B cell (primary cell): ENCODE data around the gene S100A12. TPM values are rescaled to one million over a fixed set of nuclear protein-coding genes. Genes with fewer than 3 reads are reported as not detected.
"Not testable (repeated sequence)": the region's sequence is repeated elsewhere in the genome, so short reads cannot be mapped to it uniquely, and the experiment has no call there.

Experiments
- ATAC-seq: fragments of 200-7000 bp; cut with Tn5 transposase; one replicate; pipeline ENCODE4 v1.10.0; 2021; ENCODE audit warnings: low read depth, mild to moderate bottlenecking, moderate number of reproducible peaks, moderate library complexity
- CTCF ChIA-PET: fragments of 350-600 bp; sonication (Branson Sonifier 250); formaldehyde crosslinking; loops from one replicate; lab custom pipeline; 2021; ENCODE audit warnings: antibody characterized with exemption, inconsistent platforms; lab: Charles Lee
- POLR2A ChIA-PET: fragments of 350-600 bp; sonication (Branson Sonifier 250); formaldehyde crosslinking; loops from one replicate; lab custom pipeline; 2021; ENCODE audit warnings: antibody characterized with exemption; lab: Charles Lee
- DNase-seq: peaks from one replicate; pipeline ENCODE4 v3.0.0; 2013
- H2AFZ ChIP-seq: 2 replicates; pipeline ENCODE4 v1.6.1; 2012; ENCODE audit warnings: mild to moderate bottlenecking, low read depth, low read length; ENCODE audit not compliant: insufficient read depth, poor library complexity, severe bottlenecking
- H3K27ac ChIP-seq, 2 donors: 1 replicate in 1 of 2; 2 replicates in 1 of 2; pipeline ENCODE4 v1.5.1; 2012 to 2013; ENCODE audit warnings: low read length in 2 of 2, mild to moderate bottlenecking in 2 of 2, moderate library complexity in 1 of 2
- H3K27me3 ChIP-seq, 4 experiments: fragments of 200-600 bp in 1 of 4; sonication (generic) in 1 of 4; replicated peaks in 1 of 4; 1 replicate in 2 of 4; 2 replicates in 2 of 4; pipeline versions ENCODE4 v1.6.1 to v1.7.0; 2013 to 2016; ENCODE audit warnings: low read length in 3 of 4, mild to moderate bottlenecking in 2 of 4, mixed read lengths in 1 of 4, moderate library complexity in 1 of 4; ENCODE audit not compliant: insufficient read depth in 4 of 4, control insufficient read depth in 3 of 4; ENCODE audit errors: control extremely low read depth in 1 of 4
- H3K36me3 ChIP-seq, 2 experiments: replicated peaks in 1 of 2; 1 replicate in 1 of 2; 2 replicates in 1 of 2; pipeline versions ENCODE4 v1.6.1 to v1.7.1; 2013; ENCODE audit warnings: low read length in 1 of 2; ENCODE audit not compliant: insufficient read depth in 2 of 2, control insufficient read depth in 1 of 2; ENCODE audit errors: control extremely low read depth in 1 of 2, extremely low read depth in 1 of 2
- H3K4me1 ChIP-seq, 2 donors: fragments of 200-600 bp in 1 of 2; sonication (generic) in 1 of 2; 1 replicate in 1 of 2; 2 replicates in 1 of 2; pipeline versions ENCODE4 v1.5.1 to v1.6.1; 2013 to 2017; ENCODE audit warnings: low read length in 2 of 2; ENCODE audit not compliant: control insufficient read depth in 2 of 2, insufficient read depth in 2 of 2
- H3K4me2 ChIP-seq: replicated peaks from 2 replicates; pipeline ENCODE3; 2012; ENCODE audit warnings: mild to moderate bottlenecking, low read depth, low read length; ENCODE audit not compliant: poor library complexity, severe bottlenecking
- H3K4me3 ChIP-seq, 5 experiments: fragments of 200-600 bp in 1 of 5; sonication (generic) in 1 of 5; 1 replicate in 3 of 5; 2 replicates in 2 of 5; pipeline versions ENCODE4 v1.5.1 to v1.7.0; 2011 to 2016; ENCODE audit warnings: low read length in 4 of 5, mild to moderate bottlenecking in 4 of 5, low read depth in 2 of 5, control low read depth in 1 of 5, moderate library complexity in 1 of 5; ENCODE audit not compliant: insufficient read depth in 1 of 5; ENCODE audit errors: control extremely low read depth in 1 of 5, extremely low read depth in 1 of 5
- H3K79me2 ChIP-seq: fragments of 200-600 bp; sonication (generic); one replicate; pipeline ENCODE4 v1.6.0; 2016; ENCODE audit warnings: low read length; ENCODE audit not compliant: control insufficient read depth, insufficient read depth
- H3K9ac ChIP-seq: fragments of 200-600 bp; sonication (generic); 2 replicates; pipeline ENCODE4 v1.6.1; 2017; ENCODE audit warnings: mild to moderate bottlenecking, low read length, moderate library complexity
- H3K9me3 ChIP-seq, 3 donors: one replicate each; pipeline versions ENCODE4 v1.6.1 to v1.7.1; 2013; ENCODE audit warnings: low read length in 2 of 3; ENCODE audit not compliant: control insufficient read depth in 2 of 3, insufficient read depth in 1 of 3; ENCODE audit errors: control extremely low read depth in 1 of 3
- H4K20me1 ChIP-seq: 2 replicates; pipeline ENCODE4 v1.6.0; 2012; ENCODE audit warnings: mild to moderate bottlenecking, low read length; ENCODE audit not compliant: insufficient read depth, control insufficient read depth, poor library complexity, severe bottlenecking
- H3K27ac Mint-ChIP-seq: one replicate; pipeline ENCODE4 v1.8.0; 2021; ENCODE audit warnings: mixed read lengths
- H3K27me3 Mint-ChIP-seq: one replicate; pipeline ENCODE4 v1.8.0; 2021; ENCODE audit warnings: mixed read lengths
- H3K4me1 Mint-ChIP-seq: one replicate; pipeline ENCODE4 v1.8.0; 2021; ENCODE audit warnings: mixed read lengths
- H3K4me3 Mint-ChIP-seq: one replicate; pipeline ENCODE4 v1.8.0; 2021; ENCODE audit warnings: mixed read lengths
- H3K9me3 Mint-ChIP-seq: one replicate; pipeline ENCODE4 v1.8.0; 2022; ENCODE audit warnings: mixed read lengths; ENCODE audit not compliant: insufficient read depth
- CTCF ChIP-seq: fragments of 200-600 bp; IDR thresholded peaks from one replicate; pipeline ENCODE4 v1.8.0; 2022; ENCODE audit warnings: antibody characterized with exemption, mild to moderate bottlenecking
- EZH2 ChIP-seq: IDR thresholded peaks from 2 replicates; pipeline ENCODE4 v1.6.1; 2012; ENCODE audit warnings: borderline replicate concordance, low read depth, mild to moderate bottlenecking, moderate library complexity, low read length; ENCODE audit not compliant: insufficient read depth, poor library complexity, severe bottlenecking
- WGBS: methylation state at CpG from one replicate; pipeline ENCODE4 v1.1.5; 2013; ENCODE audit warnings: missing lambda C conversion rate; ENCODE audit not compliant: insufficient coverage; 5-methylcytosine and 5-hydroxymethylcytosine counted together
- intact Hi-C: fragments of 100-400 bp; cut with micrococcal nuclease; formaldehyde crosslinking; loops from one replicate; pipeline ENCODE4 v1.10.0; 2022
- polyA plus RNA-seq: library from polyadenylated mRNA; depleted of rRNA; stranded (reverse); fragments of >200 nt; gene quantifications from 2 replicates; pipeline ENCODE4 v1.2.3, GENCODE V29; 2012
- total RNA-seq, 2 donors: library from RNA; stranded (reverse); fragments of 120-200 nt in 1 of 2; gene quantifications; 1 replicate in 1 of 2; 2 replicates in 1 of 2; pipeline versions ENCODE4 v1.2.3 to v1.2.4, GENCODE V29; 2013 to 2022

The S100A12 gene
- total and polyA plus RNA-seq, 2 donors (not counting 1 experiment from before 2014, with no cell fraction given) = 3.4 TPM; not detected in 1

GRCh38 chr1:153420306-153420705 is 44.9 kb upstream of the S100A12 start:
- Mint-ChIP-seq H3K4me3 (no peak overlapping the region), H3K4me1 (no peaks in the 10 kb centered on the region), H3K27ac (no peak overlapping the region), H3K27me3 (peaks cover 41% of the 10 kb centered on the region), H3K9me3 (no peaks in the 10 kb centered on the region)
- no peak overlapping the region for H3K9ac ChIP-seq
- TF ChIP-seq EZH2 (no peak), CTCF (no peak)
- no peaks in the 10 kb centered on the region for H3K79me2 ChIP-seq
- WGBS = 83% methylated on average over 2 of the region's 2 CpGs
- H3K36me3 ChIP-seq = no peaks in the 10 kb centered on the region
- no peaks in the 10 kb centered on the region for H3K4me1 ChIP-seq
- no peak overlapping the region for H3K27ac ChIP-seq
- no peak overlapping the region for H3K4me2 ChIP-seq
- ChIA-PET POLR2A (no interaction called here), CTCF (no interaction called here)
- H4K20me1 ChIP-seq = no peaks in the 10 kb centered on the region
- no peak for DNase-seq
- intact Hi-C loops = no loop called here
- no peaks in the 10 kb centered on the region for H3K9me3 ChIP-seq
- no peak overlapping the region for H2AFZ ChIP-seq
- peaks cover 0 to 13% (median 3%) of the 10 kb centered on the region in 4 experiments for H3K27me3 ChIP-seq
- no peak overlapping the region for H3K4me3 ChIP-seq
- ATAC-seq = no peak

GRCh38 chr1:153419436-153419793 is 44.0 kb upstream of the S100A12 start:
- H3K4me1 Mint-ChIP-seq, H3K79me2 ChIP-seq, H3K9me3 Mint-ChIP-seq, POLR2A ChIA-PET, H3K4me3 Mint-ChIP-seq, H3K4me3 ChIP-seq, H3K4me1 ChIP-seq, H3K27ac Mint-ChIP-seq, ATAC-seq, H3K4me2 ChIP-seq, DNase-seq, CTCF ChIA-PET, H3K27ac ChIP-seq, H3K36me3 ChIP-seq, H2AFZ ChIP-seq, intact Hi-C loops, H3K9ac ChIP-seq, H4K20me1 ChIP-seq, H3K9me3 ChIP-seq: not testable (repeated sequence)
- H3K27me3 Mint-ChIP-seq = peaks cover 36% of the 10 kb centered on the region
- 52% methylated on average over 2 of the region's 2 CpGs for WGBS
- peaks cover 0 to 13% (median 3%) of the 10 kb centered on the region in 4 experiments for H3K27me3 ChIP-seq

GRCh38 chr1:153418758-153419435 is 43.5 kb upstream of the S100A12 start:
- WGBS = 82% methylated on average over 5 of the region's 7 CpGs
- H3K27me3 Mint-ChIP-seq = peaks cover 35% of the 10 kb centered on the region
- POLR2A ChIA-PET, H4K20me1 ChIP-seq, ATAC-seq, H3K9me3 ChIP-seq, H3K4me3 Mint-ChIP-seq, H2AFZ ChIP-seq, CTCF ChIA-PET, H3K79me2 ChIP-seq, H3K4me2 ChIP-seq, H3K27ac ChIP-seq, H3K36me3 ChIP-seq, DNase-seq, H3K9ac ChIP-seq, H3K4me1 ChIP-seq, H3K4me1 Mint-ChIP-seq, H3K9me3 Mint-ChIP-seq, intact Hi-C loops, H3K27ac Mint-ChIP-seq, H3K4me3 ChIP-seq: not testable (repeated sequence)
- peaks cover 0 to 13% (median 3%) of the 10 kb centered on the region in 4 experiments for H3K27me3 ChIP-seq
